ENCODE results near the gene CMTM4. TPM values are rescaled to one million over a fixed set of nuclear protein-coding genes. Genes with fewer than 3 reads are reported as not detected.
"Not testable (repeated sequence)": the region's sequence is repeated elsewhere in the genome, so short reads cannot be mapped to it uniquely, and the experiment has no call there.

The CMTM4 gene
- total and polyA plus RNA-seq, 4 experiments from 2014 or later, result 0.21 to 2.2 (median 2.0) TPM; not detected in 1

- no peak overlapping the region for H3K27ac ChIP-seq (ENCODE audit: low read depth, low read length)
- H3K4me1 ChIP-seq (ENCODE audit: insufficient read depth, low read length), result peaks cover 43% of the 10 kb centered on the region
- no peak overlapping the region for H3K27ac Mint-ChIP-seq
- peaks cover 0 to 8% (median 5%) of the 10 kb centered on the region in 8 donors for H3K9me3 Mint-ChIP-seq
- H3K36me3 ChIP-seq (ENCODE audit: insufficient read depth, low read length), result no peaks in the 10 kb centered on the region
- no peak overlapping the region for H3K4me3 Mint-ChIP-seq
- POLR2A ChIA-PET (ENCODE audit: partially characterized antibody), result interaction anchor here (4.8 kb wide), 1 partner anchor 48 kb away, joined by 101 read pairs; the partner anchor contains the start of genes CKLF and TK2
- intact Hi-C loops (cut with micrococcal nuclease), result no loop called here
- DNase-seq, result no peak
- no peak overlapping the region for H3K4me3 ChIP-seq (ENCODE audit: low read length in 2 of 2)
- H3K27me3 ChIP-seq (ENCODE audit: insufficient read depth, low read length), result no peaks in the 10 kb centered on the region
- H3K36me3 Mint-ChIP-seq, result peaks cover 4 to 10% of the 10 kb centered on the region in 2 donors
- CTCF ChIA-PET (ENCODE audit: partially characterized antibody), result interaction anchor here (0.6 to 3.6 kb wide), 2 partner anchors 12 to 115 kb away, joined by 3 to 17 read pairs; no protein-coding TSS in a partner anchor
- peaks cover 29 to 51% (median 40%) of the 10 kb centered on the region in 4 donors for H3K4me1 Mint-ChIP-seq
- no peaks in the 10 kb centered on the region for H3K9me3 ChIP-seq (ENCODE audit: control insufficient read depth in 1 of 2, low read length in 2 of 2)
- peaks cover 0 to 4% of the 10 kb centered on the region in 2 donors for H3K27me3 Mint-ChIP-seq
Measured at GRCh38 chr16:66601471-66601870, 95.1 kb downstream of the CMTM4 start.

DNA sequence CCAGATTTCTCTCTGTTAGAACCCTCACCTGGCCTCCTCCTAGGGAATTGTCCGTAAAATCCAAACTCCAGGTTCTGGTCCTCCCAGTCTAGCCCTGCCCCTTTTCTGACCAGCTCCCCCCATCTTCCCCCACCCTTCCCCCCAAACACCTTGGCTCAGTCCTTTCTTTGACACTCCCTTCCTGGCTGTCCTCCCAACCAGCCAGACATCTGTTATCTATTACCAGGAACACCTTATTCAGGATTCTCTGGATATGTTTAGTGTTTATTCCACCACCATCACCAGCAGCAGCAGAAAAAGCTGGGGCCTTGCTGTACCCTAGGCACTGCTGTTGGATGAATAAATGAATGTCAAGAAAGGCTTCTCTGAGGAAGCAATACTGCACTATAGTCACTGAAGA lies 96.1 kb downstream of the CMTM4 start:
- ChIA-PET POLR2A (ENCODE audit: partially characterized antibody) (interaction anchor here (0.8 to 4.8 kb wide), 2 partner anchors 10 to 47 kb away, joined by 3 to 101 read pairs; partner anchors contain the start of genes CKLF and TK2), CTCF (ENCODE audit: partially characterized antibody) (no interaction called here)
- H3K9me3 ChIP-seq (ENCODE audit: control insufficient read depth in 1 of 2, low read length in 2 of 2), result no peaks in the 10 kb centered on the region
- Mint-ChIP-seq H3K4me1 (peaks cover 24 to 41% (median 33%) of the 10 kb centered on the region in 4 donors), H3K36me3 (peaks cover 4 to 8% of the 10 kb centered on the region in 2 donors), H3K27ac (peak overlapping the region in 3 of 7 donors; percentile 6 to 54 (median 44)), H3K4me3 (peak overlapping the region in 1 of 8 donors; percentile 79), H3K9me3 (peaks cover 0 to 8% (median 5%) of the 10 kb centered on the region in 8 donors), H3K27me3 (peaks cover 0 to 4% of the 10 kb centered on the region in 2 donors)
- no peaks in the 10 kb centered on the region for H3K27me3 ChIP-seq (ENCODE audit: insufficient read depth, low read length)
- H3K27ac ChIP-seq (ENCODE audit: low read depth, low read length), result no peak overlapping the region
- peaks cover 34% of the 10 kb centered on the region for H3K4me1 ChIP-seq (ENCODE audit: insufficient read depth, low read length)
- intact Hi-C loops (cut with micrococcal nuclease), result no loop called here
- no peak for DNase-seq
- no peak overlapping the region for H3K4me3 ChIP-seq (ENCODE audit: low read length in 2 of 2)
- no peaks in the 10 kb centered on the region for H3K36me3 ChIP-seq (ENCODE audit: insufficient read depth, low read length)

GRCh38 chr16:66599726-66600125 lies 96.8 kb downstream of the CMTM4 start:
- Mint-ChIP-seq H3K4me1 (peaks cover 24 to 41% (median 33%) of the 10 kb centered on the region in 4 donors), H3K36me3 (peaks cover 4 to 8% of the 10 kb centered on the region in 2 donors), H3K27ac (peak overlapping the region in 5 of 7 donors; percentile 10 to 81 (median 53)), H3K27me3 (peaks cover 0 to 4% of the 10 kb centered on the region in 2 donors), H3K9me3 (peaks cover 0 to 8% (median 5%) of the 10 kb centered on the region in 8 donors), H3K4me3 (no peak overlapping the region)
- H3K4me3 ChIP-seq (ENCODE audit: low read length in 2 of 2), result no peak overlapping the region
- ChIA-PET POLR2A (ENCODE audit: partially characterized antibody) (interaction anchor here (0.8 to 1.3 kb wide), 3 partner anchors 9 to 191 kb away, joined by 3 to 4 read pairs (median 3); no protein-coding TSS in a partner anchor), CTCF (ENCODE audit: partially characterized antibody) (interaction anchor here (1.3 to 6.7 kb wide), 3 partner anchors 8 to 88 kb away, joined by 4 to 35 read pairs (median 5); no protein-coding TSS in a partner anchor)
- H3K27me3 ChIP-seq (ENCODE audit: insufficient read depth, low read length), result no peaks in the 10 kb centered on the region
- H3K36me3 ChIP-seq (ENCODE audit: insufficient read depth, low read length), result no peaks in the 10 kb centered on the region
- H3K4me1 ChIP-seq (ENCODE audit: insufficient read depth, low read length), result peaks cover 34% of the 10 kb centered on the region
- intact Hi-C loops (cut with micrococcal nuclease), result no loop called here
- no peak for DNase-seq
- H3K27ac ChIP-seq (ENCODE audit: low read depth, low read length), result no peak overlapping the region
- no peaks in the 10 kb centered on the region for H3K9me3 ChIP-seq (ENCODE audit: control insufficient read depth in 1 of 2, low read length in 2 of 2)

GRCh38 chr16:66598111-66598510 lies 98.4 kb downstream of the CMTM4 start:
- H3K9me3 Mint-ChIP-seq, result peaks cover 0 to 8% (median 4%) of the 10 kb centered on the region in 8 donors
- no peaks in the 10 kb centered on the region for H3K27me3 ChIP-seq (ENCODE audit: insufficient read depth, low read length)
- H3K27ac ChIP-seq (ENCODE audit: low read depth, low read length), result no peak overlapping the region
- ChIA-PET CTCF (ENCODE audit: partially characterized antibody) (interaction anchor here (1.3 to 6.7 kb wide), 3 partner anchors 10 to 191 kb away, joined by 4 to 35 read pairs (median 9); no protein-coding TSS in a partner anchor), POLR2A (ENCODE audit: partially characterized antibody) (interaction anchor here (1.4 to 1.5 kb wide), 2 partner anchors 9 to 45 kb away, joined by 5 to 6 read pairs; partner anchors contain the start of gene CKLF)
- peak overlapping the region in 2 of 8 donors; percentile 1 to 36 for H3K4me3 Mint-ChIP-seq
- peaks cover 18 to 34% (median 24%) of the 10 kb centered on the region in 4 donors for H3K4me1 Mint-ChIP-seq
- H3K9me3 ChIP-seq (ENCODE audit: control insufficient read depth in 1 of 2, low read length in 2 of 2), result no peaks in the 10 kb centered on the region
- H3K27ac Mint-ChIP-seq, result peak overlapping the region in 6 of 7 donors; percentile 5 to 86 (median 56)
- no peak for DNase-seq
- no peak overlapping the region for H3K4me3 ChIP-seq (ENCODE audit: low read length in 2 of 2)
- intact Hi-C loops (cut with micrococcal nuclease), result no loop called here
- H3K36me3 ChIP-seq (ENCODE audit: insufficient read depth, low read length), result no peaks in the 10 kb centered on the region
- no peaks in the 10 kb centered on the region for H3K27me3 Mint-ChIP-seq
- peaks cover 26% of the 10 kb centered on the region for H3K4me1 ChIP-seq (ENCODE audit: insufficient read depth, low read length)
- H3K36me3 Mint-ChIP-seq, result peaks cover 0 to 4% of the 10 kb centered on the region in 2 donors

- no peak for DNase-seq
- Histone ChIP-seq H3K36me3 (ENCODE audit: insufficient read depth, low read length) (no peaks in the 10 kb centered on the region), H3K4me1 (ENCODE audit: insufficient read depth, low read length) (peaks cover 26% of the 10 kb centered on the region), H3K27ac (ENCODE audit: low read depth, low read length) (no peak overlapping the region), H3K4me3 (ENCODE audit: low read length in 2 of 2) (no peak overlapping the region), H3K9me3 (ENCODE audit: control insufficient read depth in 1 of 2, low read length in 2 of 2) (no peaks in the 10 kb centered on the region), H3K27me3 (ENCODE audit: insufficient read depth, low read length) (no peaks in the 10 kb centered on the region)
- Mint-ChIP-seq H3K4me1 (peaks cover 15 to 30% (median 20%) of the 10 kb centered on the region in 4 donors), H3K27me3 (no peaks in the 10 kb centered on the region), H3K4me3 (peak overlapping the region in 3 of 8 donors; percentile 31 to 72 (median 43)), H3K36me3 (peaks cover 0 to 4% of the 10 kb centered on the region in 2 donors), H3K9me3 (peaks cover 0 to 6% (median 4%) of the 10 kb centered on the region in 8 donors), H3K27ac (peak overlapping the region; percentile 23 to 81 (median 58))
- ChIA-PET POLR2A (ENCODE audit: partially characterized antibody) (interaction anchor here (0.7 to 1.5 kb wide), 3 partner anchors 8 to 44 kb away, joined by 4 to 6 read pairs (median 5); partner anchors contain the start of genes CKLF and CMTM2), CTCF (ENCODE audit: partially characterized antibody) (interaction anchor here (1.1 to 6.7 kb wide), 4 partner anchors 11 to 191 kb away, joined by 4 to 35 read pairs (median 6); no protein-coding TSS in a partner anchor)
- intact Hi-C loops (cut with micrococcal nuclease), result no loop called here
Measured at GRCh38 chr16:66596986-66597848, 99.3 kb downstream of the CMTM4 start.

- POLR2A ChIA-PET (ENCODE audit: partially characterized antibody), result interaction anchor here (1.5 kb wide), 1 partner anchor 44 kb away, joined by 5 read pairs; the partner anchor contains the start of gene CKLF
- H3K9me3 ChIP-seq (ENCODE audit: control insufficient read depth in 1 of 2, low read length in 2 of 2); H3K27me3 Mint-ChIP-seq; H3K27me3 ChIP-seq (ENCODE audit: insufficient read depth, low read length); H3K27ac Mint-ChIP-seq; H3K27ac ChIP-seq (ENCODE audit: low read depth, low read length); intact Hi-C loops (cut with micrococcal nuclease); H3K4me3 Mint-ChIP-seq; DNase-seq; H3K36me3 Mint-ChIP-seq; H3K4me3 ChIP-seq (ENCODE audit: low read length in 2 of 2); H3K36me3 ChIP-seq (ENCODE audit: insufficient read depth, low read length); H3K9me3 Mint-ChIP-seq: not testable (repeated sequence)
- peaks cover 15 to 30% (median 20%) of the 10 kb centered on the region in 4 donors for H3K4me1 Mint-ChIP-seq
- peaks cover 26% of the 10 kb centered on the region for H3K4me1 ChIP-seq (ENCODE audit: insufficient read depth, low read length)
- CTCF ChIA-PET (ENCODE audit: partially characterized antibody), result interaction anchor here (0.7 to 6.7 kb wide), 4 partner anchors 11 to 190 kb away, joined by 3 to 35 read pairs (median 6); no protein-coding TSS in a partner anchor
Measured at GRCh38 chr16:66596559-66596958, 100.0 kb downstream of the CMTM4 start.
